Small intestine (tissue), 7 donors: ENCODE results near the gene SMARCC2. TPM values are rescaled to one million over a fixed set of nuclear protein-coding genes. Genes with fewer than 3 reads are reported as not detected.
A peak's percentile ranks its signal among the peaks of the same experiment; 100 is the strongest.
"Not testable (repeated sequence)": the region's sequence is repeated elsewhere in the genome, so short reads cannot be mapped to it uniquely, and the experiment has no call there.

Experiments used
- DNase-seq, 2 donors: peaks; one replicate each; pipeline versions ENCODE4 v3.0.0 to v3.0.0-alpha.2; 2013
- FAIRE-seq: peaks from 2 replicates; lab custom pipeline; 2012; peaks lifted over from hg19 to GRCh38; lab: Jason Lieb, UNC
- H3K27ac ChIP-seq, 3 donors: one replicate each; pipeline ENCODE4 v1.5.1; 2013; ENCODE audit warnings: low read length in 2 of 3, mild to moderate bottlenecking in 2 of 3, control low read depth in 1 of 3, inconsistent platforms in 1 of 3, low read depth in 1 of 3, moderate library complexity in 1 of 3
- H3K27me3 ChIP-seq, 3 donors: one replicate each; pipeline ENCODE4 v1.6.1; 2013; ENCODE audit warnings: low read length in 3 of 3, inconsistent platforms in 1 of 3; ENCODE audit not compliant: control insufficient read depth in 3 of 3, insufficient read depth in 3 of 3
- H3K36me3 ChIP-seq, 3 donors: one replicate each; pipeline ENCODE4 v1.6.1; 2013; ENCODE audit warnings: low read length in 3 of 3, inconsistent platforms in 1 of 3, low read depth in 1 of 3, mild to moderate bottlenecking in 1 of 3, moderate library complexity in 1 of 3; ENCODE audit not compliant: control insufficient read depth in 3 of 3, insufficient read depth in 2 of 3
- H3K4me1 ChIP-seq, 3 donors: one replicate each; pipeline ENCODE4 v1.6.1; 2013; ENCODE audit warnings: low read length in 2 of 3, inconsistent platforms in 1 of 3, low read depth in 1 of 3, mild to moderate bottlenecking in 1 of 3, moderate library complexity in 1 of 3; ENCODE audit not compliant: control insufficient read depth in 3 of 3, insufficient read depth in 2 of 3
- H3K4me3 ChIP-seq, 3 donors: one replicate each; pipeline ENCODE4 v1.5.1; 2013; ENCODE audit warnings: low read length in 3 of 3, control low read depth in 1 of 3, inconsistent platforms in 1 of 3, low read depth in 1 of 3, mild to moderate bottlenecking in 1 of 3, moderate library complexity in 1 of 3
- H3K9me3 ChIP-seq, 2 donors: one replicate each; pipeline ENCODE4 v1.6.1; 2013; ENCODE audit warnings: low read depth in 1 of 2, low read length in 1 of 2; ENCODE audit not compliant: control insufficient read depth in 2 of 2, insufficient read depth in 1 of 2
- WGBS, 3 donors: extraction: QIAGEN DNeasy Blood & Tissue Kit; methylation state at CpG; one replicate each; pipeline ENCODE4 v1.1.7; 2013; 5-methylcytosine and 5-hydroxymethylcytosine counted together
- polyA plus RNA-seq, 4 donors: library from polyadenylated mRNA; stranded (reverse) in 3 of 4; unstranded in 1 of 4; fragments of 200-250 nt in 3 of 4; fragments of 120-200 nt in 1 of 4; gene quantifications; one replicate each; pipeline versions ENCODE4 v1.2.1 to v1.2.3, GENCODE V29; 2013
- donor health status: healthy with polysubstance abuse.
- donor health status: control.
- donor health status: control.
- donor health status: Bipolar disorder and iron deficiency.
- donor health status: healthy.

The SMARCC2 gene
- polyA plus RNA-seq, 4 donors, result 18.6 to 67.5 (median 25.7) TPM

- no peak for FAIRE-seq
- Histone ChIP-seq H3K4me1 (peaks cover 0 to 20% (median 5%) of the 10 kb centered on the region in 3 donors), H3K36me3 (peaks cover 3 to 34% (median 8%) of the 10 kb centered on the region in 3 donors)
These were observed 71.2 kb downstream of the SMARCC2 start, which contains the start of gene ZC3H10 for GRCh38 chr12:56117778-56118687. Gene ZC3H10, plus strand, starts transcription at chr12:56118266. Its CDS starts 2,297 bp downstream, at chr12:56120563.

GRCh38 chr12:56117082-56117706, 72.1 kb downstream of the SMARCC2 start:
- DNase-seq, H3K9me3 ChIP-seq, FAIRE-seq, H3K27me3 ChIP-seq: not testable (repeated sequence)
- Histone ChIP-seq H3K27ac (peak overlapping the region; percentile 96 to 99 (median 96)), H3K36me3 (peaks cover 3 to 37% (median 8%) of the 10 kb centered on the region in 3 donors), H3K4me1 (peaks cover 0 to 20% (median 5%) of the 10 kb centered on the region in 3 donors), H3K4me3 (peak overlapping the region; percentile 74 to 83 (median 76))
- whole genome bisulfite sequencing, 3 donors, result 1 to 2% (median 1%) methylated on average over 12 of the region's 16 CpGs

More at GRCh38 chr12:56117778-56118687, 71.2 kb downstream of the SMARCC2 start, which contains the start of gene ZC3H10:
- DNase-seq, result peak; percentile 99 to 100
- 0 to 1% (median 0%) methylated on average over 47 to 61 of the region's 61 CpGs for WGBS, 3 donors
- Histone ChIP-seq H3K27me3 (no peaks in the 10 kb centered on the region), H3K4me3 (peak within 1 kb of the TSS; percentile 74 to 83 (median 76)), H3K9me3 (no peaks in the 10 kb centered on the region), H3K27ac (peak within 1 kb of the TSS; percentile 96 to 99 (median 96))

- DNase-seq, result peak; percentile 96 to 99
These were observed 72.8 kb downstream of the SMARCC2 start, which contains the start of gene RPL41 for GRCh38 chr12:56116267-56117081. Gene RPL41, plus strand, starts transcription at chr12:56116633.

GRCh38 chr12:56115329-56115728, 74.0 kb downstream of the SMARCC2 start:
- DNase-seq (peak in 1 of 2 donors; percentile 28), FAIRE-seq (no peak)
- Histone ChIP-seq H3K9me3 (no peaks in the 10 kb centered on the region), H3K27ac (peak overlapping the region in 1 of 3 donors; percentile 93), H3K4me1 (peaks cover 0 to 20% (median 5%) of the 10 kb centered on the region in 3 donors), H3K4me3 (peak overlapping the region; percentile 30 to 83 (median 74)), H3K27me3 (no peaks in the 10 kb centered on the region), H3K36me3 (peaks cover 12 to 33% (median 12%) of the 10 kb centered on the region in 3 donors)
- 31 to 46% (median 43%) methylated on average over 10 of the region's 10 CpGs for WGBS, 3 donors

More at GRCh38 chr12:56116267-56117081, 72.8 kb downstream of the SMARCC2 start, which contains the start of gene RPL41:
- no peak for FAIRE-seq
- Histone ChIP-seq H3K4me1 (peaks cover 0 to 20% (median 5%) of the 10 kb centered on the region in 3 donors), H3K27ac (peak within 1 kb of the TSS; percentile 96 to 99 (median 96)), H3K9me3 (no peaks in the 10 kb centered on the region), H3K4me3 (peak within 1 kb of the TSS; percentile 74 to 83 (median 76)), H3K36me3 (peaks cover 7 to 36% (median 11%) of the 10 kb centered on the region in 3 donors), H3K27me3 (no peaks in the 10 kb centered on the region)
- 0 to 1% (median 0%) methylated on average over 34 of the region's 34 CpGs for WGBS, 3 donors

- FAIRE-seq, result no peak
These were observed 75.2 kb downstream of the SMARCC2 start for GRCh38 chr12:56114084-56114483.

More at GRCh38 chr12:56114084-56114483, 75.2 kb downstream of the SMARCC2 start:
- 94 to 100% (median 100%) methylated on average over 1 of the region's 1 CpG for WGBS, 3 donors
- H3K4me1 ChIP-seq, result peaks cover 0 to 11% (median 4%) of the 10 kb centered on the region in 3 donors
- no peaks in the 10 kb centered on the region for H3K27me3 ChIP-seq
- H3K4me3 ChIP-seq, result no peak overlapping the region
- peaks cover 14 to 41% (median 17%) of the 10 kb centered on the region in 3 donors for H3K36me3 ChIP-seq
- H3K9me3 ChIP-seq, result no peaks in the 10 kb centered on the region
- no peak overlapping the region for H3K27ac ChIP-seq
- DNase-seq, result no peak

Other genes with a start within 250 kb of the SMARCC2 start
- 1 to 10 TPM; 1.8 to 6.3 (median 2.7) TPM for gene PMEL, start 223.4 kb downstream of the SMARCC2 start, polyA plus RNA-seq
- 10 to 100 TPM in 2 of 4 donors, 1 to 10 TPM in 2; 7.6 to 69.3 (median 15.3) TPM for gene CDK2, start 222.7 kb downstream of the SMARCC2 start, polyA plus RNA-seq
- 100 to 1,000 TPM in 1 of 4 donors, 10 to 100 TPM in 3; 45.8 to 119 (median 48.5) TPM for gene RAB5B, start 215.4 kb downstream of the SMARCC2 start, polyA plus RNA-seq
- gene SUOX, start 192.2 kb downstream of the SMARCC2 start, polyA plus RNA-seq, result 10 to 100 TPM in 3 of 4 donors, 1 to 10 TPM in 1; 7.3 to 51.2 (median 13.6) TPM
- 10 to 100 TPM in 1 of 4 donors, 1 to 10 TPM in 3; 1.1 to 16.1 (median 1.6) TPM for gene IKZF4, start 168.4 kb downstream of the SMARCC2 start, polyA plus RNA-seq
- gene RPS26, start 147.6 kb downstream of the SMARCC2 start, polyA plus RNA-seq, result 1,000 to 10,000 TPM in 3 of 4 donors, 100 to 1,000 TPM in 1; 253 to 1,993 (median 1,176) TPM
- 100 to 1,000 TPM in 2 of 4 donors, 10 to 100 TPM in 2; 53.0 to 436 (median 106) TPM for gene ERBB3, start 109.3 kb downstream of the SMARCC2 start, polyA plus RNA-seq
- gene PA2G4, start 84.9 kb downstream of the SMARCC2 start, polyA plus RNA-seq, result 100 to 1,000 TPM in 2 of 4 donors, 10 to 100 TPM in 2; 63.7 to 156 (median 93.2) TPM
- gene RPL41, start 72.8 kb downstream of the SMARCC2 start, polyA plus RNA-seq, result 1,000 to 10,000 TPM; 3,267 to 7,277 (median 5,942) TPM
- 1 to 10 TPM; 1.1 to 4.0 (median 2.1) TPM for gene ZC3H10, start 71.2 kb downstream of the SMARCC2 start, polyA plus RNA-seq
- 10 to 100 TPM in 2 of 4 donors, 1 to 10 TPM in 2; 2.7 to 51.8 (median 23.7) TPM for gene ESYT1, start 61.2 kb downstream of the SMARCC2 start, polyA plus RNA-seq
- gene MYL6B, start 36.9 kb downstream of the SMARCC2 start, polyA plus RNA-seq, result 10 to 100 TPM; 24.8 to 49.7 (median 29.9) TPM
- gene MYL6, start 31.1 kb downstream of the SMARCC2 start, polyA plus RNA-seq, result 1,000 to 10,000 TPM; 1,147 to 4,316 (median 2,966) TPM
- gene RNF41, start 32.4 kb upstream of the SMARCC2 start, polyA plus RNA-seq, result 10 to 100 TPM; 11.4 to 31.2 (median 18.3) TPM
- 10 to 100 TPM; 28.7 to 47.4 (median 34.5) TPM for gene NABP2, start 34.9 kb upstream of the SMARCC2 start, polyA plus RNA-seq
- 100 to 1,000 TPM; 178 to 689 (median 367) TPM for gene SLC39A5, start 40.6 kb upstream of the SMARCC2 start, polyA plus RNA-seq
- gene ANKRD52, start 68.9 kb upstream of the SMARCC2 start, polyA plus RNA-seq, result 10 to 100 TPM in 2 of 4 donors, 1 to 10 TPM in 2; 5.1 to 23.9 (median 10.3) TPM
- 10 to 100 TPM in 2 of 4 donors, 1 to 10 TPM in 2; 5.4 to 10.5 (median 8.0) TPM for gene COQ10A, start 77.5 kb upstream of the SMARCC2 start, polyA plus RNA-seq
- 100 to 1,000 TPM in 3 of 4 donors, 10 to 100 TPM in 1; 94.6 to 138 (median 117) TPM for gene CS, start 110.8 kb upstream of the SMARCC2 start, polyA plus RNA-seq
- 100 to 1,000 TPM in 3 of 4 donors, 10 to 100 TPM in 1; 80.0 to 195 (median 134) TPM for gene CNPY2, start 126.5 kb upstream of the SMARCC2 start, polyA plus RNA-seq
- gene PAN2, start 144.5 kb upstream of the SMARCC2 start, polyA plus RNA-seq, result 10 to 100 TPM; 20.8 to 84.2 (median 31.1) TPM
- under 1 TPM in 2 of 4 donors, not detected in 2; 0.57 to 0.92 TPM for gene IL23A, start 149.4 kb upstream of the SMARCC2 start, polyA plus RNA-seq
- gene STAT2, start 170.6 kb upstream of the SMARCC2 start, polyA plus RNA-seq, result 100 to 1,000 TPM in 1 of 4 donors, 10 to 100 TPM in 3; 28.9 to 120 (median 42.7) TPM
- gene APOF, start 173.4 kb upstream of the SMARCC2 start, polyA plus RNA-seq, result under 1 TPM in 1 of 4 donors, not detected in 3; 0.19 TPM